GM19468 (cell line): ENCODE results near the gene GAB2.

Source experiments
- ATAC-seq: cut with Tn5 transposase; IDR thresholded peaks from one replicate; pipeline ENCODE4 v1.9.1; 2021; ENCODE audit warnings: mild to moderate bottlenecking, moderate library complexity, moderate number of reproducible peaks; ENCODE audit not compliant: unreplicated experiment; ENCODE audit errors: extremely low read depth

GAB2 gene

DNA sequence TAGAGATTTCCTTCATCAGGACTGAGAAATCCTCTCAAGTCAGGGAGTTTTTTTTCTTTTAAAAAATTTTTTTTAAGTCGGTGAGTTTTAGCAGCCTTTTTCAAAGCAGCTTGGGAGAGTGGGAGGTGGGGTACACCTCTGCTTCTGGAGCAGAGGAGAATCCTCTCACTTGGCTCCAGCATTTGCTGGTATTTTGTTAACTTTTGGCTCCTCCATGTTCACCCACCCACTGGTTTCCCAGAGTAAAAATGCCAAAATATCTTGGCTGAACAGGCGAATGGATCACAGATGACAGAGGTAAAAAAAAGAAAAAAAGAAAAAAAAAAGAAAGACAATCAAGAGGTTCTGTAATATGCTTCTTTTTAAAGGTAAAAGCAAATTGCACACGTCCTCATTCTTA lies 68.0 kb downstream of the GAB2 start:
- no peak for ATAC-seq

DNA sequence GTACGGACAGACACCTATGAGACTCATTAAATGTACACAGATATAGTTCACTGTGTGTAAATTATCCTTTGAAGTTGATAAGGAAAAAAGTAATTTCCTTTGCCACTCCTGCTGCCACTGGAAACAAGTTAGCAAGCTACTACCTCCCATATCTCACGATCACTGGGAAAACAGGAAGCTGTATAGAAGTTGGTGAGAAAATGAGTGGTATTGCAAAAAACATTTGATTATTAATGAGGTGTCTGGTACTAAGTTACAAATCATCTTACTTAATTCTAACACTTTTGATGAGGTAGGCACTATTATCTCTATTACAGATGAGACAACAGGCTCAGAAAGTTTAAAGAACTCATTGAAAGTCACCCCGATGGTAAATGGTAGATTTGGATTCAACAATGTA lies 68.5 kb downstream of the GAB2 start:
- no peak for ATAC-seq

DNA sequence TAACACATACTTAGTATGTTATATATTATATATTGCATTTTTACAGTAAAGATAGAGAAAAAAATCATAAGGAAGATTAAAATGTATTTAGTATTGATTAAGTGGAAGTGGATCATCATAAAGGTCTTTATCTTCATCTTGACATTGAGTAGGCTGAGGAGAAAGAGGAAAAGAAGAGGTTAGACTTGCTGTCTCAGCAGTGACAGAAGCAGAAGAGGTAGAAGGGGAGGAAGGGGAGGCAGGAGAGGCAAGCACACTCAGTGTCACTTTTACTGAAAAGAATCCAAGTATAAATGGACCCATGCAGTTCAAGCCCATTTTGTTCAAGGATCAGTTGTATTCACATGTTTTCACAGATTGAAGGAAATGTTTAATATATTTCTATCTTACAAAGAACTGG lies 69.7 kb downstream of the GAB2 start:
- no peak for ATAC-seq

DNA sequence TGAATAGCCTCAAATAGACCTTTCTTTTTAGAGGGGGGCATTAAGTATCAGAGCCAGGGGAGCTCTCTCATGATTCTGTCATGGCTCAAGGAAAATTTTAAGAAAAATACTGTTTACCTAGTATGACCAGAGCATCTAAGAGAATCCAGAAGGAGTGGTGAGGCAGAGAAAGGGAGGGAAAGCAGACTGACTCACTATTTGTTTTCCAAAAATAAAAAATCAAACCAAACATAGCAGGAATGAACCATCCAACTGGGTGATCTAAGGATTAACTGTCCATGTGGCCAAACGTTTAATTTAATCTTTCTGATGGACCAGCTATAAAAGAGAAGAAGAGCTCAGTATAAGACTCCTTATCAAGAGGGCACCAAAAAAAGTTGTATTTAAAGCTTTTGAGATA lies 70.8 kb downstream of the GAB2 start:
- ATAC-seq: no peak

DNA sequence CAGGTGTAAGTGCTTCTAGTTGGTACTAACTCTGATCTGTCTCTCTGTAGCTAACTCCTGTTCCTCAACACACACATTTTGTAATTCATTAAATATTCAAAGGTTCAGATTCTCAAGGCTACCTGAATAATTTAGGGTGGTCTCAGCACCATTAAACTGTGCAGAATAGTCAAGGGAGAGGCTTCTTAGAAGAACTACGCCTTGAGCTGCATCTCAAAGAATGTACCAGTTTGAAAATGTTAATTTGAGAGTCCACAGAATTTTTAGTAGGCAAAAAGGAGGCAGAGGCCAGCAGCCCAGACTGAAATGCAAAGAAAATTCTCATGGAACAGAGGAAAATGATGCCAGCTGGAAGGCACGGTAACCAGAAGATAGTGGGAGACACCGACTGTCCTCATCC lies 72.2 kb downstream of the GAB2 start:
- ATAC-seq: no peak

DNA sequence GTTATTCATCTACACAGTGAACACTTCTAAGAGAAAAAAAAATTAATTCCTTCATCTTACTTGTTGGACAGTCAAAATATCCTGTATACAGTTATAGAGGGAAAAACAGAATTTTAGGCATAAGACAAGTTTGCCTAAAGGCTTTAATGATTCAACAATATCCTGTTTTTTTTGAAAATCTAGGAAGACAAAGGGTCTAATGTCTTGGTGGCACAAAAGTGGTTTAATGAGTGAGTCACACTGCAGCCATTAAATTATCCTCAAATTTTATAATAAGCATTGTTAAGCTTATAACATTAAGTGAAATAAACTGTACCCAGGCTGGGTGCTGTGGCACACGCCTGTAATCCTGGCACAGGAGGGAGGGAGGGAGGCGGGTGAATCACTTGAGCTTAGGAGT lies 72.9 kb downstream of the GAB2 start:
- ATAC-seq: no peak

DNA sequence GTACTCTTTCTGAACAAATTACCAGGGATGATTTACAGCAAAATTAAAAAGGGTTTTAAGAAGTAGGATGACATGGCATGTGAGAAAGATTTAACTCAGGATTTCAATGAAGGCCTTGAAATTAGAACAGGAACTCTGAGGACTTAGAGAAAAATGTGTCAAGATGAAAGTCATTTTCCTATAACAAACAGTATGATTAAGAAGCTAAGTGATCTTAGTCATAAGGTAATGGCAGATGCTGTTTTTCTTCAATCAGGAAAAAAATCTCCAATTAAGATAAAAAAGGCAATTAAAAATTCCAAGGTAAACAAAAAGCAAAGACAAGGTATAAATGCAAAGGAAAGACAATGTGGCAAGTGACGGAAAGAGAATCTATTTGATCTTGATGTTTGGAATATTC lies 73.5 kb downstream of the GAB2 start:
- ATAC-seq: no peak

DNA sequence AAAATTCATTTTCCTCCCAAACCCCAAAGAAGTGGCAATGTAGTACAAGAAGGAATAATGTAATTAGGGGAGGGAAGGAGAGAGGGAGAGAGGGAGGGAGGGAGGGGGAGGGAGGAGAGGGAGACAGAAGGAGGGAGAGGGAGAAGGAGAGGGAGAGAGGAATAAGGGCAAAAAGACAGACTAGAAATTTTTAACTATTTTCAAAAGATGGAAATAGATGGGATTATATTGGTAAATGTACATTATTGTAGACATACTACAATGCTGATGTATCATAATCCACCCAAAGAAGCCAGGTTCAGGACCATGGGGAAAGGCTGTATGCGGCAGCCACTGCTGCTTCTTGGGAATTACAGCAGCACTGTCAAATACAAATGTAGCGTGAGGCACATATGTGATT lies 74.3 kb downstream of the GAB2 start:
- ATAC-seq: no peak

DNA sequence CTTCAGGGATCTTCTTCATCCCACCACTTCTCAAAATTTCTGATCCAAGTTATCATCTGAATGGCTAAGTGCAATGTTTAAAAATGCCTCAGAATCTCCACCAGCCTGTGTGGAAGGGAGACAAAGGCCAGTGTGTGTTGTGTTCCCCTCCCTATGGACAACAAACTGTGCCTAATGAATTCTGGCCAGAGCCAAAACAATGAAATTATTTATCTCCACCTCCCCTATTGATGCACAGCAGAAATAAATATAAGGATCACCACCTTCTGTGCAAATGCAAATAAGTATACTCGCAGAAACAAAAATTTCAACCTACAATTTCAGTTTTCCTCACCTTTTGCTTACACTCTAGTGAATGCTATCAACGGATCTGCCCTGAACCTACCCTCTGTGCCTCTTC lies 75.8 kb downstream of the GAB2 start:
- ATAC-seq: no peak

DNA sequence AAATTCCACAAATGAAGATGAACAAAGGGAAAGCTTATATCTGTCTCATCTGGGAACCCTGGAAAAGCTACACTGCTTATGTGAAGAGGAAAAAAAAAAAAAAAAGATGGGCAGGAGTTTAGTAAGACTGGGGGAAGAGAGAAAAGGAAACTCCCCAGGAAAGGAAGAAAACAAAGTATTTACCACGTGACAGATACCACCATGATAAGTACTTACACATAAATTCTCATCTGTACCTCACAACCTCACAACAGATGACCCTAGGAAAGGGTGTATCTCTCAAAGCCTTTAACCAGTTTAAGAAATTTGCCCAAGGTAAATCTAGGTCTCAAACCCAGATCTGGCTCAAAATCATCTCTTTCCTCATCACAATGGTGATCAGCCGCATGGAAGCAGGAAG lies 77.1 kb downstream of the GAB2 start:
- ATAC-seq: no peak

DNA sequence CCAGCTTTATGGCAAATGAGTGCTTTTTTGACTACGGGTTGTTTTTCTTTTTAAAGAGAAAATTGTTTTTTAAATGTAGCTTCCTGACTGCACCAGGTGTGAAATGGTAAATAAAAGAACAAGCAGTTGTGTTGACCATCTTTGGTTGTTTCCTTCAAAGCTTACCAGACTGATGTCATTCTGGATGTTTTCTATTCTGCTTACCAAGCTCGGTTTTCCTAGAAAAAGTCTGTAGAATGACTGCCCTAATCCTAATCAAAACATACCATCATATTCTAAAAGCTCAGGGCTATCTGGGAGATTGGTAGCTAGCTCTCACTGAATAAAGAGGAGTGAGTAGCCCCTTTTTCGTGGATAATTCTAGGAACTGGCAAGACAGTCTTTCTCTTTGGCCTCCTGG lies 77.7 kb downstream of the GAB2 start:
- no peak for ATAC-seq

DNA sequence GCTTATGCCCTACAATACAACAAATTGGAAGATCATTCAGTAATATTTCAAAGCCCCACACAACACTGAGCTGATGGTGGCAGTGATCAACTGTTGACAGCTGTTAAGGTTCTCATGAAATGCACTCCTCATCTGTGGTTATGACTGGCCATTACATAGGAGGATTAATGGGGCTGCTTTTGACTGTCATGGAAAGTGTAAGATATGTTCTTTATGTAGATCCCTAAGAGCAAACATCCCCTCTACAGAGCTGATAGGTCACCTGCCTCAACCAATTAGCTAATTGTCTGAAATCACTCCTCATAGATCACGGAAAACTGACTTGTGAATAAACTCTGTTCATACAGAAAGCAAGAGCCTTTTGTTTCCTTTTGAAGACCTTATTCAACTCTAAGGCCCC lies 78.1 kb downstream of the GAB2 start:
- ATAC-seq: no peak

DNA sequence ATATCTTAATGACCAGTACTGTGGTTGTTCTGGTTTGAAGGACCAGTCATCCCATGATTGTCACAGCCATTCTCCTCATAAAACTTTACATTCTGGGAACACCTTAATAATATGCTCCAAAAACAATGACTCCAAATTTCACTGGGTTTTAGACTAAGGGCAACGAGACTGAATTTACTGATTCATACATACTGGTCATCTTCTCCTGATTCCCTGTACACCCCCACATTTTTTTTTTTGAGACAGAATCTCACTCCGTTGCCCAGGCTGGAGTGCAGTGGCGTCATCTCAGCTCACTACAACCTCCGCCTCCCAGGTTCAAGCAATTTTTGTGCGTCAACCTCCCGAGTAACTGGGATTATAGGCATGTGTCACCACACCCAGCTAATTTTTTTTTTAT lies 78.9 kb downstream of the GAB2 start:
- ATAC-seq: no peak

DNA sequence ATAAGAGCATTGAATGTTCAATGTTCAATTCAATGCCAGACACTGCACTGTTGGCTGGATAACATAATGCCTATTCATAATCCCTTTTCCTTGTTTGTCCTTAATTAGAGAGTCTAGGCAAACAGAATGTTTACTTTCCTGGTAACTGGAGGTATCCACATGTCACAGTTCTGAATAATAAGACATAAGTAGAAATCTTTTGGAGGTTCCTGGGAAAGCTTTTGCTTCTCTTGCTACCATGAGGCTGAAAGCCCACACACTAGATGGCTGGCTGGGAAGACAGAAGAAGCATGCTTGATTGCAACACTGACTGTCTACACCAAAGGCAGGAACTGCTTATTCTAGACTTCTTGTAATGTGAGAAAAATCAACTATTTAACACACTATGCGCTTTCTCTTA lies 79.5 kb downstream of the GAB2 start:
- no peak for ATAC-seq

DNA sequence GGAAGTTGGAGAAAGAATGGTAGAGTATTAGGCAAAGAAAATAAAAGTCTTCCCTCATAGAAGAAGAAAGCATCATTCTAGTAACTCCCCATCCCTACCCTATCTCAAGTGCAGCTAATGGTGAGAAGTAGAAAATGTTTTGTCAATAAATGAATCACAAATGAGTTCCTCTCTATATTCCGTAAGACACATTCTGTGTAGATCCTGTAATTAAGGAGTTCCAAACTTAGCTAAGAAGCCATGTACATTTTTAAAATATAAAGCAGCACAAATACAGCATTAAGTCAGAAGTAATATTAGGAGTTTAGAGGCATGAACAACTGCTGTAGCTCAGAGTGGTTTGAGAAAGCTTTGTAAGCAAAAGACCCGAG lies 80.1 kb downstream of the GAB2 start:
- no peak for ATAC-seq

DNA sequence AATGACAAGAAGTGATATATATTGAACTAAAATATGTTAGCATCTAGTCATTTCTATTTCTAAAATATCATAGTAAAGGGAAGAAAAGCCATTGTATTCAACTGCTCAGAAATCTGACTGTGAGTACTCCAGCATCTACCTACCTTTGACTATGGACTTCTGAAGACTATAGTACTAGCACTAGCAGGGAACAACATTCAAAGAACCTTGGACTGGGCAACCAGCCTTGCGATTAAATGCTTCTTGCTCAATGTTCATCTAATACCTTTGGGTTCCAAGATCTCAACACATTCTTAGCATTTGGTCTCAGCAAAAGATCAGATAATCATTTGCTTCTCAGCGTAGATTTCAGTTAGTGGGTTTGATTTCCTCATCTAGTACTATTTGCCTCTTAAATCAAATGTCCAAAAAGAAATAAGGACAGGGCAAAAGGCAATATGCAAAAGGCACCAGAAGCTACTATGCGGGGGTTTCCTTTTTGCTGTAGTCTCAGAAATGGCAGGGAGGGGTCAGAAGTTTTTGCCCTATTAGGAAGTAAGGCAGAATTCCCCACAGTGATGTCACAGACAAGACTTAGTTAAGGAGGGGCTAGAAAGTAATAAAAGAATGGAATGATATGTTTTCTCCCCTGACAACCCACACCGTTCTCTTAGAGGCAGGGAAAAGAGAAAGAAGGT lies 80.6 kb downstream of the GAB2 start:
- no peak for ATAC-seq

DNA sequence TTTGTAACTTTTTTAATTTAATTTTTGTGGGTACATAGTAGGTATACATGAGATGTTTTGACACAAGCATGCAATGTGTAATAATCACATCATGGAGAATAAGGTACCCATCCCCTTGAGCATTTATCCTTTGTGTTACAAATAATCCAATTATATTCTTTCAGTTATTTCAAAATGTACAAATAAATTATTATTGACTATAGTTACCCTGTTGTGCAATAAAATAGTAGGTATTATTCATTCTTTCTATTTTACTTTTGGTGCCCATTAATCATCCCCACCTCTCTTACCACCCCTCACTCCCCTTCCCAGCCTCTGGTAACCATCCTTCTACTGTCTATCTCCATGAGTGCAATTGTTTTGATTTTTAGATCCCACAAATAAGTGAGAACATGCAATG lies 83.5 kb downstream of the GAB2 start:
- ATAC-seq: no peak

DNA sequence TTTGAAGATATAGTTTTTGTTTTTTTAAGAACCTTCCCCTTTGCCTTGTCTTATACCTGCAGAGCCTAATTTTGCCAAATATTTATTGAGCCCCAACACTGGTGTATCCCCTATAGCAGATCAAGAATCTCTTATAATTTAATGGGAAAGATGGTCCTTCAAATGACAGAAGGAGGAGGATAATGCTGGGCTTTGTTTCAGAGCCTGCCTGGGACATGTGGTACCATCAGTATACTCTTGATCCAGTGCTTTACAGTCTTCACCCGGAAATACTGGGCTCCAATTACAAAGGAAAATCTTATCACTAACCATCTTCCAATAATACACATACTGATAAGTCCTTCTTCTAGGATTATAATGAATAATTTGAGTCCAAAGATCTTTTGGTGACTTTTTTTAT lies 84.7 kb downstream of the GAB2 start:
- no peak for ATAC-seq

DNA sequence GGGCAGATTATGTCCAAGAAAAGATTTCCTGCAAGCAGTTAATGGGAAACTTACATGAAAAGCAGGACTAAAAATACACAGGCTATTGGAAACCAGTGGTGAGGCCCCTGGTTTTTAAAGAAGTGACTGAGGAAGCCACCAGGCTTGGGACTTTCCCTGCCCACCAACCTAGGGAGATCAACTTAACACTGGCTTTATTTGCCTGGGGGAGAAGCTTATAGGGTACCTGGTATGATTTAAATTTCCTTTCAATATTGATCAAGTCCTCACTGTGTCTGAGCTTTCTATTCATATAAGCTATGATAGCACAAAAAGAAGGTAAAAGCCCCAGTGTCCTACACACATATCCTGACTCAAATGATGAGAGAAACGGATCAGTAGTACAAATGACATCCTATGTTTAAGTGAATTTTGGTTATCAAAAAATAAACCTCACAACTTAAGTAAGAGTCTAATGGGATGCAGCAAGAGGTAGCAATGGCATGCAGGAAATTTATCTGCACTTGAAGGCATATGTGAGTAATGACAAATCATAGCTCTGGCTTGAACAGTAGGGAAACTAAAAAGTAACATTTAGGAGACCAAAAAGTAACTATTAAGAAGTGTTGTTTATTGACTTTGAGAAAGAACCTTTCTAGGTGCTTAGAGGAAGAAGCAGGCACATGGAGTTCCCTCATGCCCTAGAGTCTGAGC lies 85.3 kb downstream of the GAB2 start:
- ATAC-seq: no peak

DNA sequence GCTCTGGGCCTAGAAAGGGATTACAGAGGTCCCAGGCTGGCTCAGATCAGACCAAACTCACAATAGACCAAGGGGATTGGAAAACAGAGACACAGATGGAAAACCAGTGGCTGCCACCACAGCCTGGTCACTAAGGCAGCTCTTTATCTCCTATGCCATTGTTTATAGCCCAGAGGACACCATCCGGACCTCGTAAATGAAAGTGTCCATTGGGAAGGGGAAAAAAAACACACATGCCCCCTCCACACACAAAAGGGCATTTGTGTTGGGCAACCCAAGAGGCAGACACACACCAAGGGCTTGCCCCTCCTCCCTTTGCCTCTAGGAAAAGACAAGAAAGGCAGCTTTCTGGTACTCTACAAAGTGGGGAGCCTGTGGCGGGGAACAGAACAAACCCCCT lies 85.9 kb downstream of the GAB2 start:
- ATAC-seq: no peak

DNA sequence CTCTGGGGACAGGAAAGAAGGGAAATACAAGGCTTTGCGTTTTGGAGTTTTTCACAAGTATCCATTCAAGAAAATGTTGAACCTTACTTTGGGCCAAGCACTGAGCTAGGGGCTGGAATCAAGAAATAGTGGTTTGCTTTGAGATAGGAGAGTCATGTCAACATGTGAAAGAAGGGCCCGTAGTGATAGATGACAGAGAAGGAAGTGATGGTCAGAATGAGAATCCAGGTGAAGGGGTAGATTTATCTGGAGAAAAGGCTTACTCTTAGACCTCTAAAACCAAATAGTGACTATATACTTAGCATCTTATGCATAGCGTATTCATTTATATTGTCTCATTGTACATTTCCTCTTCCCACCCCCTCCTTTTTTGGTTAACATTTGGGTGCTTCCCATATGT lies 87.3 kb downstream of the GAB2 start:
- no peak for ATAC-seq

DNA sequence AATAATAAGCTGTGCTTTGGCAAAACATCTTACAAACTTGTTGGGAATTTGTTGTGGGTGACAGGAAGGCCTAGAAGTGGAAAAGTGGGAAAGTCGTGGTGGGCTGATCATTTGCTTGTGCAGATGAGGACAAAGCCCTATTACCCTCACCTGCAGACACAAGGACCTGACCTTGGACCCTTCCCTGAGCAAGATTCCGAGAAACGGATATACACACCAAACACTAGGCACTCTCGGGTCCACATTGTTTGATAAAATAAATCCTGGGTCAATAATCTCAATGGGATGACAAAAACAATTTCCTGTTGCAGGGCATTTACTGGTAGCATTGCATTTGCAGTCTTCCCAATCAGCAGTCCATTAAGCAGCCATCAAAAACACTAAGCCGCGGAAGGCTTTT lies 89.7 kb downstream of the GAB2 start:
- no peak for ATAC-seq
